ENCODE results near the gene C2orf74. TPM values are rescaled to one million over a fixed set of nuclear protein-coding genes. Genes with fewer than 3 reads are reported as not detected.
"Not testable (repeated sequence)": the region's sequence is repeated elsewhere in the genome, so short reads cannot be mapped to it uniquely, and the experiment has no call there.

Gene C2orf74
- total RNA-seq, 1 donor from 2014 or later = 15.1 TPM

- DNase-seq = no peak
- Mint-ChIP-seq H3K4me1 (ENCODE audit: low read depth, unreplicated experiment) (peaks cover 2% of the 10 kb centered on the region), H3K27me3 (ENCODE audit: unreplicated experiment) (no peaks in the 10 kb centered on the region), H3K9me3 (ENCODE audit: unreplicated experiment) (no peaks in the 10 kb centered on the region), H3K4me3 (ENCODE audit: unreplicated experiment) (no peak overlapping the region), H3K36me3 (ENCODE audit: unreplicated experiment) (peaks cover 10% of the 10 kb centered on the region), H3K27ac (ENCODE audit: unreplicated experiment) (no peak overlapping the region)
- TF ChIP-seq CTCF (IDR thresholded peaks at IDR 0.05; ENCODE audit: partially characterized antibody, unreplicated experiment) = no peak
Measured at GRCh38 chr2:61157371-61158003, 4.5 kb upstream of the C2orf74 start.

- no peaks in the 10 kb centered on the region for H3K9me3 Mint-ChIP-seq (ENCODE audit: unreplicated experiment)
- no peaks in the 10 kb centered on the region for H3K27me3 Mint-ChIP-seq (ENCODE audit: unreplicated experiment)
- peaks cover 10% of the 10 kb centered on the region for H3K36me3 Mint-ChIP-seq (ENCODE audit: unreplicated experiment)
- peaks cover 2% of the 10 kb centered on the region for H3K4me1 Mint-ChIP-seq (ENCODE audit: low read depth, unreplicated experiment)
- no peak for TF ChIP-seq CTCF (IDR thresholded peaks at IDR 0.05; ENCODE audit: partially characterized antibody, unreplicated experiment)
- no peak overlapping the region for H3K27ac Mint-ChIP-seq (ENCODE audit: unreplicated experiment)
- DNase-seq = no peak
- no peak overlapping the region for H3K4me3 Mint-ChIP-seq (ENCODE audit: unreplicated experiment)
Measured at GRCh38 chr2:61158356-61158955, 3.5 kb upstream of the C2orf74 start.

- no peak for TF ChIP-seq CTCF (IDR thresholded peaks at IDR 0.05; ENCODE audit: partially characterized antibody, unreplicated experiment)
- H3K27me3 Mint-ChIP-seq (ENCODE audit: unreplicated experiment) = no peaks in the 10 kb centered on the region
- no peak overlapping the region for H3K4me3 Mint-ChIP-seq (ENCODE audit: unreplicated experiment)
- H3K4me1 Mint-ChIP-seq (ENCODE audit: low read depth, unreplicated experiment) = no peaks in the 10 kb centered on the region
- H3K27ac Mint-ChIP-seq (ENCODE audit: unreplicated experiment) = no peak overlapping the region
- DNase-seq = no peak
- peaks cover 10% of the 10 kb centered on the region for H3K36me3 Mint-ChIP-seq (ENCODE audit: unreplicated experiment)
- H3K9me3 Mint-ChIP-seq (ENCODE audit: unreplicated experiment) = peaks cover 2% of the 10 kb centered on the region
Measured at GRCh38 chr2:61162721-61163120, 733 bp downstream of the C2orf74 start.

- not testable (repeated sequence) for H3K9me3 Mint-ChIP-seq (ENCODE audit: unreplicated experiment); H3K4me3 Mint-ChIP-seq (ENCODE audit: unreplicated experiment); H3K4me1 Mint-ChIP-seq (ENCODE audit: low read depth, unreplicated experiment); H3K27me3 Mint-ChIP-seq (ENCODE audit: unreplicated experiment); H3K36me3 Mint-ChIP-seq (ENCODE audit: unreplicated experiment); H3K27ac Mint-ChIP-seq (ENCODE audit: unreplicated experiment); DNase-seq
Measured at GRCh38 chr2:61165082-61165481, 3.1 kb downstream of the C2orf74 start.

- H3K4me1 Mint-ChIP-seq (ENCODE audit: low read depth, unreplicated experiment) = no peaks in the 10 kb centered on the region
- peaks cover 2% of the 10 kb centered on the region for H3K9me3 Mint-ChIP-seq (ENCODE audit: unreplicated experiment)
- no peak overlapping the region for H3K27ac Mint-ChIP-seq (ENCODE audit: unreplicated experiment)
- no peak overlapping the region for H3K4me3 Mint-ChIP-seq (ENCODE audit: unreplicated experiment)
- TF ChIP-seq CTCF (IDR thresholded peaks at IDR 0.05; ENCODE audit: partially characterized antibody, unreplicated experiment) = no peak
- no peaks in the 10 kb centered on the region for H3K27me3 Mint-ChIP-seq (ENCODE audit: unreplicated experiment)
- H3K36me3 Mint-ChIP-seq (ENCODE audit: unreplicated experiment) = no peaks in the 10 kb centered on the region
- DNase-seq = no peak
Measured at GRCh38 chr2:61165946-61166345, 4.0 kb downstream of the C2orf74 start.
